ENCODE data around the gene DDHD1.

DDHD1 gene

GRCh38 chr14:52995998-52996397 is 157.1 kb downstream of the DDHD1 start:
- no peak for DNase-seq (ENCODE audit: low spot score)

- DNase-seq (ENCODE audit: low spot score) = no peak
Measured at GRCh38 chr14:52992236-52992870, 160.8 kb downstream of the DDHD1 start.

- no peak for DNase-seq (ENCODE audit: low spot score)
Measured at GRCh38 chr14:52988139-52988538, 165.0 kb downstream of the DDHD1 start.

GRCh38 chr14:52987514-52987913 is 165.6 kb downstream of the DDHD1 start:
- DNase-seq (ENCODE audit: low spot score) = no peak

DNA sequence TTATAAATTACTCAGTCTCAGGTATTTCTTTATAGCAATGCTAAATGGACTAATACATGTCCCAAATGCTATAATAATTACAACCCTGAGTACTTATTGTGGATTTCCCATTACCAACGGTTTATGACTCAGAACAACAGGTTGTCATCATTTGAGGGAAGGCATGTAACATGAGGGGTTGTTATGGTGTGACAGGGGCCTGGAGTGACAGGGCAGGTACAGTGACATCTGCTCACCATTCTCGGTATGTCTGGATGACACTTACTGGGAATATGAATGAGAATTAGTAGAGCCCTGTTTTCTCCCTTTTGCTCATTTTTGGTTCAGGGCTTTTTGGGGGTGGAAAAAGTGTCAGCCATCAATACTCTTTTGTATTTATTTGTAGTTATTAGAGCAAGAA is 166.1 kb downstream of the DDHD1 start:
- DNase-seq (ENCODE audit: low spot score) = no peak
